Activated B cell treated with CpG ODN at 0.5 μM for 24 hours (primary cell): ENCODE data around the gene SEC22C. TPM values are rescaled to one million over a fixed set of nuclear protein-coding genes. Genes with fewer than 3 reads are reported as not detected.

Experiments used
- ATAC-seq: fragments of 200-7000 bp; cut with Tn5 transposase; one replicate; pipeline ENCODE4 v1.10.0; 2021; ENCODE audit warnings: low read depth, mild to moderate bottlenecking, moderate library complexity
- CTCF ChIA-PET: fragments of 350-600 bp; sonication (Branson Sonifier 250); formaldehyde crosslinking; loops from one replicate; lab custom pipeline; 2021; ENCODE audit warnings: antibody characterized with exemption; lab: Charles Lee
- POLR2A ChIA-PET: fragments of 350-600 bp; sonication (Branson Sonifier 250); formaldehyde crosslinking; loops from one replicate; lab custom pipeline; 2021; ENCODE audit warnings: antibody characterized with exemption; lab: Charles Lee
- DNase-seq: peaks from one replicate; pipeline ENCODE4 v3.0.0; 2022
- H3K27ac Mint-ChIP-seq: one replicate; pipeline ENCODE4 v1.8.0; 2020; ENCODE audit warnings: mixed read lengths
- H3K27me3 Mint-ChIP-seq: one replicate; pipeline ENCODE4 v1.8.0; 2021; ENCODE audit warnings: mixed read lengths
- H3K36me3 Mint-ChIP-seq: one replicate; pipeline ENCODE4 v1.8.0; 2021; ENCODE audit warnings: low read depth, mixed read lengths
- H3K4me1 Mint-ChIP-seq: one replicate; pipeline ENCODE4 v1.8.0; 2021; ENCODE audit warnings: mixed read lengths
- H3K4me3 Mint-ChIP-seq: one replicate; pipeline ENCODE4 v1.8.0; 2020; ENCODE audit warnings: mild to moderate bottlenecking, mixed read lengths
- H3K9me3 Mint-ChIP-seq: one replicate; pipeline ENCODE4 v1.8.0; 2020; ENCODE audit warnings: mixed read lengths
- intact Hi-C: fragments of 100-400 bp; cut with micrococcal nuclease; formaldehyde crosslinking; loops from one replicate; pipeline ENCODE4 v1.15.1; 2024
- total RNA-seq: library from RNA; stranded (reverse); gene quantifications from 2 replicates; pipeline ENCODE4 v1.2.3, GENCODE V29; 2022
- TF ChIP-seq, protein P1 (sequence below): fragments of 200-600 bp; IDR thresholded peaks from one replicate; pipeline ENCODE4 v1.8.0; 2022; ENCODE audit warnings: antibody characterized with exemption, mild to moderate bottlenecking

SEC22C gene
- total RNA-seq, 1 donor from 2014 or later: 36.4 TPM

DNA sequence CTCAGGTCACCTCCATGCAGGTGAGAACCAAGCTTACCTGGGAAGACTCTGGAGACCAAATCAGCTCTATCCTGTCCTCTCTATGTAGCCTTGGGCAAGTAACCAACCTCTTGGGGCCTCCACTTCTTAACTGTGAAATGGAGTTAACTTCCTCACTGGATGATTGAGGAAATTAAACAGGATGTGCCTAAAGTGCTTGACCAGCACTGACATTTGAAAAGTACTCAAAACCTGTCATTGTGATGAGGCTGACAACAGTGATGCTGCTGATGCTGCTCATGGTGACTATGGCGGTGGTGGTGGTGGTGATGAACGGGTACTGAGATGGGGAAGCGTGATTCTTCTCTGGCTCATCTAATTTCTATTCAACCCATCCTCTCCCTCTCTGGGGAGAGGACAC lies 57.0 kb downstream of the SEC22C start:
- H3K36me3 Mint-ChIP-seq: no peaks in the 10 kb centered on the region
- TF ChIP-seq, protein P1, sequence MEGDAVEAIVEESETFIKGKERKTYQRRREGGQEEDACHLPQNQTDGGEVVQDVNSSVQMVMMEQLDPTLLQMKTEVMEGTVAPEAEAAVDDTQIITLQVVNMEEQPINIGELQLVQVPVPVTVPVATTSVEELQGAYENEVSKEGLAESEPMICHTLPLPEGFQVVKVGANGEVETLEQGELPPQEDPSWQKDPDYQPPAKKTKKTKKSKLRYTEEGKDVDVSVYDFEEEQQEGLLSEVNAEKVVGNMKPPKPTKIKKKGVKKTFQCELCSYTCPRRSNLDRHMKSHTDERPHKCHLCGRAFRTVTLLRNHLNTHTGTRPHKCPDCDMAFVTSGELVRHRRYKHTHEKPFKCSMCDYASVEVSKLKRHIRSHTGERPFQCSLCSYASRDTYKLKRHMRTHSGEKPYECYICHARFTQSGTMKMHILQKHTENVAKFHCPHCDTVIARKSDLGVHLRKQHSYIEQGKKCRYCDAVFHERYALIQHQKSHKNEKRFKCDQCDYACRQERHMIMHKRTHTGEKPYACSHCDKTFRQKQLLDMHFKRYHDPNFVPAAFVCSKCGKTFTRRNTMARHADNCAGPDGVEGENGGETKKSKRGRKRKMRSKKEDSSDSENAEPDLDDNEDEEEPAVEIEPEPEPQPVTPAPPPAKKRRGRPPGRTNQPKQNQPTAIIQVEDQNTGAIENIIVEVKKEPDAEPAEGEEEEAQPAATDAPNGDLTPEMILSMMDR: no peak
- H3K27ac Mint-ChIP-seq: no peak overlapping the region
- H3K27me3 Mint-ChIP-seq: no peaks in the 10 kb centered on the region
- peaks cover 8% of the 10 kb centered on the region for H3K4me1 Mint-ChIP-seq
- DNase-seq (no peak), ATAC-seq (no peak)
- ChIA-PET CTCF (no interaction called here), POLR2A (no interaction called here)
- intact Hi-C loops: no loop called here
- H3K9me3 Mint-ChIP-seq: no peaks in the 10 kb centered on the region
- no peak overlapping the region for H3K4me3 Mint-ChIP-seq

DNA sequence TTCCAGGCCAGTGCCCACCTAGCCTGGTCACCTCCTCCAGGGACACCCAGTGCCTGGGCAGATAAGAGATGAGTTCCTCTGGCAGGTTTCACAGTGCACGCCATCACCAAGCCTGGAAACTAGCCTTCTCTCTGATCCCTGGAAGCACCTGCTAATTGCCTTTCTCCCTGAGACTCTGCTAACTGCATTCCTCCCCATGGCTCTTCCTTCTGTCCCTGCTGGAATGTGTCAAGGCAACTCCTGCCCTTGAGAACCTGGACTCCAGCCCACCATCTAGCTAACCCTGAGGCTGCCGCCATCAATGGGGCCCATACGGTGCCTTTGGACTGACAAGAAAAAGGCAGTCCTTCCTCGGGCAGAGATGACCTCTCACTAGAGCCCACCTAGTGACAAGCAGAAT lies 60.9 kb downstream of the SEC22C start:
- ChIA-PET CTCF (no interaction called here), POLR2A (no interaction called here)
- H3K9me3 Mint-ChIP-seq: no peaks in the 10 kb centered on the region
- TF ChIP-seq, protein P1: no peak
- intact Hi-C loops: no loop called here
- no peak overlapping the region for H3K4me3 Mint-ChIP-seq
- no peaks in the 10 kb centered on the region for H3K27me3 Mint-ChIP-seq
- ATAC-seq: no peak
- no peaks in the 10 kb centered on the region for H3K36me3 Mint-ChIP-seq
- no peak for DNase-seq
- no peak overlapping the region for H3K27ac Mint-ChIP-seq
- H3K4me1 Mint-ChIP-seq: no peaks in the 10 kb centered on the region

DNA sequence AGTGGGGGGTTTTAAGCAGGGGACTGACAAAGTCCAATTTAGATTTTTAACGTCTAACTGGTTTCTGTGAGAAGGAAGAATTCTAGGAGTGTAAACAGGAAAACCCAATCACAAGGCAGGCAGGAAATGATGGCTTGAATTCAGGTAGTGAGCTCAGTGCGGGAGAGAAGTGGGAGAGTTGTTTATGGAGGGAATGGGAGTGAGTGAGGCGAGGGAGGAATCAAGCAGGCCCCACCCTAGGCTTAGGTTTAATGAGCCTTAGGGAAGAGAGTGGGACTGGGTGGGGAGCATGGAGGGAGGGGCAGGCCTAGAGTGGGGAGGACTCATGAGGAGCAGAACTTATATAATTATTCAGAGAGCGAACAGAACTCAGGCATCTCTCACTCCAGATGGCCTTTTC lies 61.4 kb downstream of the SEC22C start:
- no peak for DNase-seq
- no peaks in the 10 kb centered on the region for H3K4me1 Mint-ChIP-seq
- H3K4me3 Mint-ChIP-seq: no peak overlapping the region
- TF ChIP-seq, protein P1: no peak
- intact Hi-C loops: no loop called here
- no peaks in the 10 kb centered on the region for H3K27me3 Mint-ChIP-seq
- H3K27ac Mint-ChIP-seq: no peak overlapping the region
- ATAC-seq: no peak
- no peaks in the 10 kb centered on the region for H3K9me3 Mint-ChIP-seq
- CTCF ChIA-PET: no interaction called here
- POLR2A ChIA-PET: no interaction called here
- H3K36me3 Mint-ChIP-seq: no peaks in the 10 kb centered on the region

DNA sequence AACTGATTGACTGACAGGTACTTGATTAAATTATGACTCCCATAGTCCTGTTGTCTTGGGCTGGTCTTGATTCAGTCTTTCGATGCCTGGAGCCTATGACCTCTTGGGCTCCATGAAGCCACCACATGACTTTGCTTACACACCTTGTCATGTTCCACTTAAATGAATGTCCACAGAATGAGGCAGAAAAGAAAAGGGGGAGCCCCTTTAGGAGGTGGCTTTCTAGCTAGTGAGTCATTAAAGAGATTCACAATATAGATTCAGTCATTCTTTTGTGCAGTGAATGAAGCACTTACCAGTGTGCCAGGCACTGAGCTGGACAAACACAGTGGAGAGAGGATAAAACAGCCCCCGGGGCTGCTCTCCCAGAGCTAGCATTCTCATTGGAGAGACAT lies 62.2 kb downstream of the SEC22C start:
- TF ChIP-seq, protein P1: no peak
- Mint-ChIP-seq H3K4me3 (no peak overlapping the region), H3K4me1 (no peaks in the 10 kb centered on the region), H3K36me3 (no peaks in the 10 kb centered on the region), H3K27ac (no peak overlapping the region), H3K9me3 (no peaks in the 10 kb centered on the region), H3K27me3 (no peaks in the 10 kb centered on the region)
- POLR2A ChIA-PET: no interaction called here
- CTCF ChIA-PET: no interaction called here
- ATAC-seq: no peak
- intact Hi-C loops: no loop called here
- DNase-seq: no peak

DNA sequence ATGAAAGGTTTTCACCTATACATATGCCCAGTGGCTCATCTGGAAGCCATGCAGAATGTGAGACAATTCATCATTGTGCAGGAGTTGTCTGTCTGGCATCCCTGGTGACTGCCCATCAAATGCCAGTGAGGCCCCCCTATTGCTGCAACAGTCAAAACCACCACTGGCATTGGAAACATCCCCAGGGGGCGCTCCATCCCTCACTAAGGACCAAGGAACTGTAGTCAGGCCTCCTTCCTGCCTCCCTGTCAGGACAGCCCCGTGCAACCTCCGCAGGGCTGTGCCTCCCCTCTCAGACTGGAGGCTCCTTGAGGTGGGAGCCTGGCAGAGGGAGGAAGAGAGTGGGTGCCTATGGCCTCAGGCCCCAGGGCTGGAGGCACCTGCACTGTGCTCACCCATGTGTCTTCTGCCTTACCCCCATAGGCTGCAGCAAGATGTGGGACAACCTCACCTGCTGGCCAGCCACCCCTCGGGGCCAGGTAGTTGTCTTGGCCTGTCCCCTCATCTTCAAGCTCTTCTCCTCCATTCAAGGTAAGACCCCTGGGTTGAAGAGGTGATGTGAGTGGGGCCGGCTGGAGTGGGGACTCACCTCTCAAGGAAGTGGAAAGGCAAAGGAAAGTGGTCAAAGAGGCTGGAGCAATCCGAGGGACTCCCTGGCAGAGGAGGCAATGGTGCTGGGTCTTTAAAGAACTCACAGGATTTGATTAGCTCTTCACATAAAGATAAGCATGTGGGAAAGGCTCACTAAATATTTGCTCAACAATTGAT lies 62.8 kb downstream of the SEC22C start:
- DNase-seq (no peak), ATAC-seq (no peak)
- H3K27ac Mint-ChIP-seq: no peak overlapping the region
- H3K36me3 Mint-ChIP-seq: no peaks in the 10 kb centered on the region
- intact Hi-C loops: no loop called here
- no peak overlapping the region for H3K4me3 Mint-ChIP-seq
- POLR2A ChIA-PET: no interaction called here
- TF ChIP-seq, protein P1: no peak
- no peaks in the 10 kb centered on the region for H3K9me3 Mint-ChIP-seq
- CTCF ChIA-PET: no interaction called here
- H3K4me1 Mint-ChIP-seq: no peaks in the 10 kb centered on the region
- H3K27me3 Mint-ChIP-seq: no peaks in the 10 kb centered on the region
